ENCODE data around the gene KBTBD12.

KBTBD12 gene

GRCh38 chr3:128009952-128010846, 95.2 kb downstream of the KBTBD12 start:
- DNase-seq, result no peak

GRCh38 chr3:128011140-128011539, 96.1 kb downstream of the KBTBD12 start:
- DNase-seq, result peak in 8 of 58 donors; percentile 11 to 53 (median 14)

DNA sequence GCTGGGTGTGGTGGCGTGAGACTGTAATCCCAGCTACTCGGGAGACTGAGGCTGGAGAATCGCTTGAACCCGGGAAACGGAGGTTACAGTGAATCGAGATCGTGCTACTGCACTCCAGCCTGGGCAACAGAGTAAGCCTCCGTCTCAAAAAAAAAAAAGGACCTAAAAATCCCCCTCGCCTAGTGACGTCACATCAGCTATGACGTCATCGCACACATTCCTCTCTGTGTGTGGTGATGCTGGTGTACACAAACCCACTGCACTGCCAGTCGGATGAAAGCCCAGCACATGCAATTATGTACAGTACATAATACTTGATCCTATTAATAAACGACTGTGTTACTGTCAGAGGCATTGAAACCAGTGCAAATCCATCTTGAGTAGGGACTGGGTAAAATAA, 97.0 kb downstream of the KBTBD12 start:
- no peak for DNase-seq

DNA sequence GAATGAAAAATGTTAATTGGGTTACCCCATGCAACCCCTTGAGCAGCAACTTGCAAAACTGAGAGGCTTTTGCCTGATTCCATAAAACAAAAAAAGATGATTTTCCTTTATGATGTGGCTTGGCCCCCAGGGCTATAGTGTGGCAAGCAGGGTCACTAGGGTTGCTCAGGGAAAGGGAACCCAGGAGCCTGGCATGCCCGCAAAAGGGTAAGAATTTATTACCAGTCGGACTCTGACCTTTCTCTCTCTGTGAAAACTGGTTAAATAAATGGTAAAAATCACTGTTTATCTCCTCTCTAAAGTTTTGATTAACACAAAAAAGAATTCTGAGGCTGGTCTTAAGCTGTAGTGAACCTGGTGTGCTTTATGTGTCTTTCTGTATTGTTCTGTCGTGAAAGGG, 99.5 kb downstream of the KBTBD12 start:
- DNase-seq, result no peak

- no peak for DNase-seq
Measured at GRCh38 chr3:128016502-128016901, 101.5 kb downstream of the KBTBD12 start.

DNA sequence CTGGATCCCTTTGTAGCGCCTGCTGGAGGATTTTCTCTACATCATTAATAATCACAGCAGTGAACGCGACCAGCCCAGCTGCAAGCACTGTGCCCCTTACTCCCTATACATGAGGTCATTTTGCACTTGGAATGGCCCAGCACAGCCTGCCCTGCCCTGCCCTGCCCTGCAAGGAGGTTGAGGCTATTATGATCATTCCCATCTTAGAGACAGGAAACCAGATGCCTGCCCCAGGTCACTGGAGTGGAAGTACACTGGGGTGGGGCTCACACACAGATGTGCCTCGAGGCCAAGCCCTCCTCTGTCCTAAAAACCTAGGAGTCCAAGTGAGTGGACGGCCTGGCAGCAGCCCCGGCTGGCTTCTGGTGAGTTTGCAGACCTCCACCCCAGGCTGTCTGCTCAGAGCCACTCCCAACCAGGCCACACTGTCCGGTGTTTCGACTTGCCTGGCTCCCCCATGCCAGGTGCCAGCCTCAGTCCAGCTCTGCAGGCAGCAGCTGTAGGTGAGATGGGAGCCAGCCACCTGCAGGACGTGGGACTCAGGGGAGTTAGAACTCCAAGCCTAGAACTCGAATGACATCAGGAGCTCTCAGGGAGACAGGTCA, 106.8 kb downstream of the KBTBD12 start:
- DNase-seq, result no peak

DNA sequence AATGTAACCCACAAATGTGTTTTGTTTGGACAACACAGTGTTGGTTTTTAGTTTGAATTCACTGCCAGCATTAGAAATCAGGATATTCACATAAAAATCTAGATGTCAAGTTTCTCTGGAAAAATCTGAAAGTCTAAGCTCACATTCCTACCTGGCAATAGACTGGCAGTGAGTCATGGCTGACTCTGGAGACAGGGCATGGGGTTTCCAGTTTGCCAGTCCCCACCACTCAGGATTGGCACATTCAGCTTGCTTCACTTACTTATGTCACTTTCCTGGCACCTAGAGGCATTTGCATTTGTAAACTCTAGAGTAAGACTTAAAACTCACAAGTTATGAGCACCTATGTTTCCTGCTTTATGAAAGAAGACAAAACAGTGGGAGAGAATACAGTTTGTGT, 118.1 kb downstream of the KBTBD12 start:
- DNase-seq, result no peak

DNA sequence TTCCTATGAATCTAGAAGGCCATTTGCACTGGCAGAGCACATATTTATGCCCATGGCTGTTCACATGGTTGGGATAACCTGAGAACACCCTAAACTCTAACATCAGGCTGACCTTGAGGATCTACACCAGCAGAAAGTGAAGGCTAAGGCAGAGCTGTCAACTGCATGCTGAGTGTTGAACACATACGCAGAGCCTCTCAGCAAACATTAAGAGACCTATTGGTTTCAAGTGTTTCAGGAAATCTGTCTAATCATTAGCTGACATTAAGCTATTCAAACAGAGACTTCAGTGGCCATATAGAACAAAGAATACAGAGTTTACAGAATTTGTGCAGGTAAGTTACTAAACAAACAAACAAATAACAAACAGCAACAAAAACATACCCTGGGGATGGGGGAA, 121.1 kb downstream of the KBTBD12 start:
- DNase-seq, result no peak

All from anterior cingulate cortex (tissue), 58 donors.